LNCaP clone FGC (cell line): Measurements from ENCODE around the gene SHQ1.
"Not testable (repeated sequence)": the region's sequence is repeated elsewhere in the genome, so short reads cannot be mapped to it uniquely, and the experiment has no call there.

Experiments
- DNase-seq: peaks from one replicate; pipeline ENCODE4 v3.0.0-alpha.2; 2011; ENCODE audit warnings: low read depth
- H3K4me3 ChIP-seq: 2 replicates; pipeline ENCODE4 v1.5.1; 2011; ENCODE audit warnings: mild to moderate bottlenecking, low read depth, low read length, control low read depth
- CTCF ChIP-seq: IDR thresholded peaks from 2 replicates; pipeline ENCODE4 v1.5.1; 2012; ENCODE audit warnings: mild to moderate bottlenecking; ENCODE audit not compliant: control insufficient read depth, insufficient read depth; ENCODE audit errors: extremely low read depth

The SHQ1 gene

GRCh38 chr3:72798552-72799195 lies 49.6 kb downstream of the SHQ1 start:
- no peak for TF ChIP-seq CTCF
- no peak for DNase-seq
- no peak overlapping the region for H3K4me3 ChIP-seq

GRCh38 chr3:72797773-72798543 lies 50.3 kb downstream of the SHQ1 start:
- DNase-seq = no peak
- TF ChIP-seq CTCF = no peak
- H3K4me3 ChIP-seq = no peak overlapping the region

- DNase-seq = no peak
- no peak for TF ChIP-seq CTCF
- H3K4me3 ChIP-seq = no peak overlapping the region
These were observed 54.2 kb downstream of the SHQ1 start for GRCh38 chr3:72794079-72794478.

GRCh38 chr3:72791161-72791560 lies 57.1 kb downstream of the SHQ1 start:
- no peak overlapping the region for H3K4me3 ChIP-seq
- no peak for TF ChIP-seq CTCF
- no peak for DNase-seq

GRCh38 chr3:72789786-72790185 lies 58.5 kb downstream of the SHQ1 start:
- H3K4me3 ChIP-seq = no peak overlapping the region
- no peak for TF ChIP-seq CTCF
- no peak for DNase-seq

- not testable (repeated sequence) for DNase-seq, H3K4me3 ChIP-seq
These were observed 60.0 kb downstream of the SHQ1 start for GRCh38 chr3:72788232-72788631.

GRCh38 chr3:72786668-72787067 lies 61.6 kb downstream of the SHQ1 start:
- no peak overlapping the region for H3K4me3 ChIP-seq
- TF ChIP-seq CTCF = no peak
- no peak for DNase-seq
